H9 (cell line): ENCODE data around the gene SPDYA. TPM values are rescaled to one million over a fixed set of nuclear protein-coding genes. Genes with fewer than 3 reads are reported as not detected.
A peak's percentile ranks its signal among the peaks of the same experiment; 100 is the strongest.

Experiments
- DNase-seq: peaks from one replicate; pipeline ENCODE4 v3.0.0-alpha.2; 2017
- H2AFZ ChIP-seq: one replicate; pipeline ENCODE4 v1.6.1; 2013; ENCODE audit warnings: mild to moderate bottlenecking, low read length, control low read depth, moderate library complexity
- H2AK5ac ChIP-seq: 2 replicates; pipeline ENCODE4 v1.6.1; 2013; ENCODE audit warnings: low read length, control low read depth, mixed read lengths; ENCODE audit not compliant: insufficient read length
- H2BK120ac ChIP-seq: one replicate; pipeline ENCODE4 v1.6.1; 2013; ENCODE audit warnings: low read depth, mild to moderate bottlenecking, low read length, control low read depth, inconsistent platforms; ENCODE audit not compliant: poor library complexity, severe bottlenecking
- H2BK12ac ChIP-seq: 2 replicates; pipeline ENCODE4 v1.6.1; 2013; ENCODE audit warnings: low read length, control low read depth, mixed read lengths, low read depth; ENCODE audit not compliant: insufficient read length
- H2BK15ac ChIP-seq: 2 replicates; pipeline ENCODE4 v1.6.1; 2013; ENCODE audit warnings: low read depth, low read length, control low read depth
- H2BK20ac ChIP-seq: one replicate; pipeline ENCODE4 v1.6.1; 2013; ENCODE audit warnings: low read depth, mild to moderate bottlenecking, low read length, control low read depth, inconsistent platforms; ENCODE audit not compliant: poor library complexity, severe bottlenecking
- H2BK5ac ChIP-seq: 2 replicates; pipeline ENCODE4 v1.6.1; 2013; ENCODE audit warnings: low read length, control low read depth, mixed read lengths; ENCODE audit not compliant: insufficient read length
- H3K14ac ChIP-seq: 2 replicates; pipeline ENCODE4 v1.6.1; 2013; ENCODE audit warnings: low read length, control low read depth; ENCODE audit not compliant: insufficient read depth
- H3K18ac ChIP-seq: 2 replicates; pipeline ENCODE4 v1.6.1; 2013; ENCODE audit warnings: low read depth, mild to moderate bottlenecking, mixed read lengths, low read length, control low read depth; ENCODE audit not compliant: insufficient read length
- H3K23ac ChIP-seq: 2 replicates; pipeline ENCODE4 v1.6.1; 2013; ENCODE audit warnings: low read length, control low read depth, mixed read lengths, low read depth; ENCODE audit not compliant: insufficient read length
- H3K23me2 ChIP-seq: 2 replicates; pipeline ENCODE4 v1.6.1; 2013; ENCODE audit warnings: low read depth, mild to moderate bottlenecking, mixed read lengths, low read length, control low read depth; ENCODE audit not compliant: insufficient read length, poor library complexity, severe bottlenecking
- H3K27ac ChIP-seq: 2 replicates; pipeline ENCODE4 v1.5.1; 2013; ENCODE audit warnings: low read length, control low read depth, mixed read lengths, low read depth; ENCODE audit not compliant: insufficient read length
- H3K27me3 ChIP-seq: 2 replicates; pipeline ENCODE4 v1.6.1; 2013; ENCODE audit warnings: low read length, control low read depth, inconsistent platforms; ENCODE audit not compliant: insufficient read depth
- H3K4ac ChIP-seq: 2 replicates; pipeline ENCODE4 v1.6.1; 2013; ENCODE audit warnings: low read depth, mild to moderate bottlenecking, control low read depth, inconsistent platforms, low read length, moderate library complexity
- H3K4me1 ChIP-seq: 2 replicates; pipeline ENCODE4 v1.6.1; 2013; ENCODE audit warnings: low read length, control low read depth, inconsistent platforms; ENCODE audit not compliant: insufficient read depth
- H3K4me2 ChIP-seq: 2 replicates; pipeline ENCODE4 v1.6.1; 2013; ENCODE audit warnings: low read length, control low read depth, mixed read lengths; ENCODE audit not compliant: insufficient read length, insufficient read depth
- H3K56ac ChIP-seq: 2 replicates; pipeline ENCODE4 v1.6.1; 2013; ENCODE audit warnings: low read depth, mild to moderate bottlenecking, mixed read lengths, low read length, control low read depth; ENCODE audit not compliant: insufficient read length
- H3K79me1 ChIP-seq: 2 replicates; pipeline ENCODE4 v1.6.1; 2013; ENCODE audit warnings: low read depth, mild to moderate bottlenecking, moderate library complexity, low read length, control low read depth, inconsistent platforms; ENCODE audit not compliant: insufficient read depth, poor library complexity, severe bottlenecking
- H3K79me2 ChIP-seq: 2 replicates; pipeline ENCODE4 v1.6.1; 2013; ENCODE audit warnings: low read length, control low read depth, inconsistent platforms; ENCODE audit not compliant: insufficient read depth
- H3K9ac ChIP-seq: 2 replicates; pipeline ENCODE4 v1.6.1; 2013; ENCODE audit warnings: low read length, control low read depth, mixed read lengths; ENCODE audit not compliant: insufficient read length; ENCODE audit errors: extremely low read depth
- H3K9me3 ChIP-seq: one replicate; pipeline ENCODE4 v1.6.1; 2013; ENCODE audit warnings: low read depth, low read length, inconsistent platforms; ENCODE audit not compliant: control insufficient read depth
- H3T11ph ChIP-seq: one replicate; pipeline ENCODE4 v1.6.1; 2013; ENCODE audit warnings: mild to moderate bottlenecking, low read length, control low read depth, inconsistent platforms
- H4K20me1 ChIP-seq: one replicate; pipeline ENCODE4 v1.6.1; 2013; ENCODE audit not compliant: control insufficient read depth, insufficient read length, insufficient read depth
- H4K5ac ChIP-seq: 2 replicates; pipeline ENCODE4 v1.6.1; 2013; ENCODE audit warnings: low read depth, mild to moderate bottlenecking, mixed read lengths, low read length, control low read depth; ENCODE audit not compliant: insufficient read length
- H4K8ac ChIP-seq: replicated peaks from 2 replicates; pipeline ENCODE4 v1.6.1; 2013; ENCODE audit warnings: low read length, control low read depth, mixed read lengths, low read depth; ENCODE audit not compliant: insufficient read length
- H4K91ac ChIP-seq: 2 replicates; pipeline ENCODE4 v1.6.1; 2013; ENCODE audit warnings: low read depth, mild to moderate bottlenecking, moderate library complexity, mixed read lengths, low read length, control low read depth; ENCODE audit not compliant: insufficient read length
- H3K27ac Mint-ChIP-seq, 3 experiments: 2 replicates in 2 of 3; 3 replicates in 1 of 3; pipeline ENCODE4 v1.8.0; 2020 to 2021; ENCODE audit warnings: mixed read lengths in 3 of 3, mild to moderate bottlenecking in 1 of 3, moderate library complexity in 1 of 3
- H3K27me3 Mint-ChIP-seq: 2 replicates; pipeline ENCODE4 v1.8.0; 2021; ENCODE audit warnings: low read depth, mild to moderate bottlenecking, moderate library complexity, mixed read lengths
- H3K36me3 Mint-ChIP-seq, 3 experiments: 2 replicates in 2 of 3; 3 replicates in 1 of 3; pipeline ENCODE4 v1.8.0; 2020 to 2021; ENCODE audit warnings: low read depth in 3 of 3, mixed read lengths in 3 of 3; ENCODE audit not compliant: insufficient read depth in 1 of 3
- H3K4me1 Mint-ChIP-seq, 2 experiments: 2 replicates each; pipeline ENCODE4 v1.8.0; 2020; ENCODE audit warnings: mixed read lengths in 2 of 2
- H3K4me3 Mint-ChIP-seq, 2 experiments: 2 replicates in 1 of 2; 3 replicates in 1 of 2; pipeline ENCODE4 v1.8.0; 2020 to 2021; ENCODE audit warnings: mild to moderate bottlenecking in 2 of 2, mixed read lengths in 2 of 2, moderate library complexity in 1 of 2
- H3K9me3 Mint-ChIP-seq, 2 experiments: 2 replicates in 1 of 2; 3 replicates in 1 of 2; pipeline ENCODE4 v1.8.0; 2020; ENCODE audit warnings: mild to moderate bottlenecking in 2 of 2, mixed read lengths in 2 of 2, moderate library complexity in 1 of 2
- WGBS: extraction: QIAGEN DNeasy Blood & Tissue Kit; methylation state at CpG from one replicate; pipeline ENCODE4 v1.1.7; 2013; ENCODE audit warnings: missing lambda C conversion rate, low lambda C conversion rate, mixed read lengths; ENCODE audit not compliant: insufficient read length; ENCODE audit errors: extremely low coverage; 5-methylcytosine and 5-hydroxymethylcytosine counted together
- total RNA-seq: library from RNA; stranded (reverse); gene quantifications from 2 replicates; pipeline ENCODE4 v1.2.1, GENCODE V29; 2021
- TF ChIP-seq, protein P1 (sequence below): fragments of 200-600 bp; sonication (generic); conservative IDR thresholded peaks from 3 replicates; pipeline ENCODE4 v1.8.0; 2021; ENCODE audit warnings: antibody characterized with exemption, mild to moderate bottlenecking

SPDYA gene
- total RNA-seq, 1 experiment from 2014 or later, result 0.52 TPM

DNA sequence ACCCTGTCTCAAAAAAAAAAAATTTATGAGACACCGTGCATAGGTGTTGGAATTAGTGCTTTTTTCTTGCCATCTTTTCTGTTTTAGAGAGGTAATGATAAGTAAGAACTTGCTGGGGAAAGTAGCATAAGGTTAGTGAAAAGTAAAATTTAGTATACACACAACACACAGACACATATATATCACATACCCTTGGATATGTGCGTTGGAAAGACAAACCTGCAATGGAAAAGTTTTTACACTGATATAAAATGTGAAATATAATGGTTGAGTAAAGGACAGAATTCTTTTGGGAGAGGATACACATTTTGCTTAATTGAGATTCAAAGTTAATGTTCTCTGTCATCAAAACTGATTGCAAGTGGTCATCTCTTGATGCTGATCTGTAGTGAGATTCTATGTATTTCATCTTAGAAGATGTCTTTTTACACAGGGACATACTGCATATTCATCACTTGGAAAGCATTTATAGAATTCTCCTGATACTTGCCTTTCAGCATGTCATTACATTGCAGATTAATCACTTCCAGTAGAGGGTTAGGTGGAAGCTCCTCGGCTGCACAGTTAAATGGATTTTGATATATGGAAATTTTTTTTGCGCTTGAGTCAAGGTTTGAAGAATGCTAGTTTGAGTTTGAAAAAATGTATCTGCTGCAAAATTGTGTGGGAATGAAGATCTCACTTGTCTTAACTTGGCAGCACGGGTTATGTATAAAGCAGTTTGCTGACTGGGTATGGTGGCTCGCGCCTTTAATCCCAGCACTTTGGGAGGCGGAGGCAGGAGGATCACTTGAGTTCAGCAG, 45.5 kb upstream of the SPDYA start:
- H3T11ph ChIP-seq, result no peak overlapping the region
- H3K9ac ChIP-seq, result no peak overlapping the region
- no peaks in the 10 kb centered on the region for H4K20me1 ChIP-seq

More for the DNA sequence above, 45.5 kb upstream of the SPDYA start:
- Histone ChIP-seq H2BK20ac (no peak overlapping the region), H3K79me2 (peaks cover 54% of the 10 kb centered on the region), H3K27ac (no peak overlapping the region), H2BK5ac (no peak overlapping the region), H2AFZ (no peak overlapping the region), H3K18ac (no peak overlapping the region), H3K23me2 (no peaks in the 10 kb centered on the region), H3K9me3 (no peaks in the 10 kb centered on the region), H3K4me2 (no peak overlapping the region), H3K4me1 (no peaks in the 10 kb centered on the region), H3K23ac (no peak overlapping the region), H2AK5ac (no peak overlapping the region), H4K5ac (no peak overlapping the region), H3K4ac (no peak overlapping the region), H2BK12ac (no peak overlapping the region), H3K79me1 (peaks cover 9% of the 10 kb centered on the region), H2BK120ac (no peak overlapping the region), H3K14ac (no peak overlapping the region), H3K27me3 (no peaks in the 10 kb centered on the region), H3K56ac (no peak overlapping the region), H4K91ac (no peak overlapping the region), H2BK15ac (no peak overlapping the region), H4K8ac (no peak overlapping the region)
- H3K4me1 Mint-ChIP-seq, result peaks cover 3% of the 10 kb centered on the region in 2 experiments; a peak in 3 of 4 replicates
- TF ChIP-seq, protein P1, sequence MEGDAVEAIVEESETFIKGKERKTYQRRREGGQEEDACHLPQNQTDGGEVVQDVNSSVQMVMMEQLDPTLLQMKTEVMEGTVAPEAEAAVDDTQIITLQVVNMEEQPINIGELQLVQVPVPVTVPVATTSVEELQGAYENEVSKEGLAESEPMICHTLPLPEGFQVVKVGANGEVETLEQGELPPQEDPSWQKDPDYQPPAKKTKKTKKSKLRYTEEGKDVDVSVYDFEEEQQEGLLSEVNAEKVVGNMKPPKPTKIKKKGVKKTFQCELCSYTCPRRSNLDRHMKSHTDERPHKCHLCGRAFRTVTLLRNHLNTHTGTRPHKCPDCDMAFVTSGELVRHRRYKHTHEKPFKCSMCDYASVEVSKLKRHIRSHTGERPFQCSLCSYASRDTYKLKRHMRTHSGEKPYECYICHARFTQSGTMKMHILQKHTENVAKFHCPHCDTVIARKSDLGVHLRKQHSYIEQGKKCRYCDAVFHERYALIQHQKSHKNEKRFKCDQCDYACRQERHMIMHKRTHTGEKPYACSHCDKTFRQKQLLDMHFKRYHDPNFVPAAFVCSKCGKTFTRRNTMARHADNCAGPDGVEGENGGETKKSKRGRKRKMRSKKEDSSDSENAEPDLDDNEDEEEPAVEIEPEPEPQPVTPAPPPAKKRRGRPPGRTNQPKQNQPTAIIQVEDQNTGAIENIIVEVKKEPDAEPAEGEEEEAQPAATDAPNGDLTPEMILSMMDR, result no peak
- WGBS, result no CpG with 5 or more reads among the region's 8 CpGs
- no peak for DNase-seq
- H3K4me3 Mint-ChIP-seq, result no peak overlapping the region
- H3K9me3 Mint-ChIP-seq, result peaks cover 0 to 2% of the 10 kb centered on the region in 2 experiments; a peak in 1 of 5 replicates
- peaks cover 14 to 16% (median 15%) of the 10 kb centered on the region in 3 experiments for H3K36me3 Mint-ChIP-seq
- no peaks in the 10 kb centered on the region for H3K27me3 Mint-ChIP-seq
- peak overlapping the region in 1 of 3 experiments; percentile 26; a peak in 3 of 7 replicates for H3K27ac Mint-ChIP-seq
